Activated naive CD4-positive, alpha-beta T cell treated with anti-CD3 and anti-CD28 coated beads, Interleukin-2, amount 50 U/mL, for 24 hours (primary cell): ENCODE data around the gene SETBP1.

ENCODE experiments used
- H3K27ac Mint-ChIP-seq: one replicate; pipeline ENCODE4 v1.8.0; 2021; ENCODE audit warnings: mild to moderate bottlenecking, mixed read lengths
- H3K27me3 Mint-ChIP-seq: one replicate; pipeline ENCODE4 v1.8.0; 2021; ENCODE audit warnings: mixed read lengths
- H3K36me3 Mint-ChIP-seq: one replicate; pipeline ENCODE4 v1.8.0; 2021; ENCODE audit warnings: mixed read lengths
- H3K4me1 Mint-ChIP-seq: one replicate; pipeline ENCODE4 v1.8.0; 2021; ENCODE audit warnings: mixed read lengths
- H3K4me3 Mint-ChIP-seq: one replicate; pipeline ENCODE4 v1.8.0; 2021; ENCODE audit warnings: mild to moderate bottlenecking, mixed read lengths
- H3K9me3 Mint-ChIP-seq: one replicate; pipeline ENCODE4 v1.8.0; 2021; ENCODE audit warnings: mixed read lengths

Gene SETBP1

DNA sequence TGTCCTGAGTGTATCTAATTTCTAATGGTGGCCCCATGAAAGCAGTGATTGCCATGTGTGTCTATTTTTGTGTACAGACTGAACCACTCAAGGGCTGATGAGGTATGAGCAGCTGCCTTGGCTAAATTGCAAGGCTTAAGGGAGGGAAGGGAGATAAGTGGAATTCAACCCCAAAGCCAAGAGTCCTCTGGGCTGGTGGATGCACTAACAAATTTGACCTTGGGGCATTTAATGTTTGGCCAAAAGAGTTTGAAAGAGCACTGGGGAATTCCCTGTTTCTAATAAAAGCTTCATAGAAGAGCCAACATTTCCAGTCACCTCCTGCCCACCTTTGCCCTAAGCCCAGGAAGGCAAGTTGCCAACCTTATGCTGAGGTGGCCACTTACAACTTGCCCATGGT is 172.1 kb downstream of the SETBP1 start:
- Mint-ChIP-seq H3K27me3 (no peaks in the 10 kb centered on the region), H3K36me3 (no peaks in the 10 kb centered on the region), H3K9me3 (no peaks in the 10 kb centered on the region), H3K27ac (no peak overlapping the region), H3K4me1 (no peaks in the 10 kb centered on the region), H3K4me3 (no peak overlapping the region)

DNA sequence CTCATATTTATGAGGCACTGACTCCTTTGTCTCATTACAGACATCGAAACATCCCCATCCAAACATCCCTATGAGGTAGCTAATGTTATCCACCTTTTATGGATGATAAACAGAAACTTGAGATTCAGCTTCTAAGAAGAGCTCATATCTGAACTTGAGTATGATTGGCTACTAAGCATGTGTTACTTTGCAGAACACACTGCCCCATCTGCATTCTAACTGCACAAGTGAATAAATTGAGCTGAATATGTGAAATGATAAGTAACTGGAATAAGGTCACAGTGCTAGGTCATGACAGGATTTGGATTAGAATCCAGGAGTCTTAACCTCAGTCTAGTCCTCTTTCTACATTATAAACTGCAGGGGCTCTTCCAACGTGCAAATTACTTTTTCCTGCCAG is 172.7 kb downstream of the SETBP1 start:
- no peaks in the 10 kb centered on the region for H3K9me3 Mint-ChIP-seq
- no peak overlapping the region for H3K27ac Mint-ChIP-seq
- H3K4me1 Mint-ChIP-seq, result no peaks in the 10 kb centered on the region
- H3K27me3 Mint-ChIP-seq, result no peaks in the 10 kb centered on the region
- no peaks in the 10 kb centered on the region for H3K36me3 Mint-ChIP-seq
- H3K4me3 Mint-ChIP-seq, result no peak overlapping the region

DNA sequence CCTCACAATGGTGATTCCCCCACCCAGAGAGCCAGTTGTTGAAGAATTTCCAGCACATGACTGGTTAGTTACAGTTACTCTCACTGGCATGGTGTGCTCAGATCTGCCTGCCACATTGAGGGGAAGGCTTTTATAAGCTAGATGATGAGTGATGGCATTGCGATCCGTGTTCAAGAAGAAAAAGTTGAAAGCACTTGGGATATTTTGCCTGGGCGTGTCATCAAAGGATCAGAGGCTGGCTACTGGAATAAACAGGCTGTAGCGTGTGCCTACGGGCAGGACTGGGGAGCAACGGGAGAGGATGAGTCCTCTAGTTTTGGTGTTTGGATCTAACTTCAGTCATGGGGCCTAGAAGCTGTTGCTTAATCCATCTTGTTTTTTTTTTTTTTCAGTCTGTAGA is 175.0 kb downstream of the SETBP1 start:
- no peaks in the 10 kb centered on the region for H3K4me1 Mint-ChIP-seq
- no peak overlapping the region for H3K4me3 Mint-ChIP-seq

DNA sequence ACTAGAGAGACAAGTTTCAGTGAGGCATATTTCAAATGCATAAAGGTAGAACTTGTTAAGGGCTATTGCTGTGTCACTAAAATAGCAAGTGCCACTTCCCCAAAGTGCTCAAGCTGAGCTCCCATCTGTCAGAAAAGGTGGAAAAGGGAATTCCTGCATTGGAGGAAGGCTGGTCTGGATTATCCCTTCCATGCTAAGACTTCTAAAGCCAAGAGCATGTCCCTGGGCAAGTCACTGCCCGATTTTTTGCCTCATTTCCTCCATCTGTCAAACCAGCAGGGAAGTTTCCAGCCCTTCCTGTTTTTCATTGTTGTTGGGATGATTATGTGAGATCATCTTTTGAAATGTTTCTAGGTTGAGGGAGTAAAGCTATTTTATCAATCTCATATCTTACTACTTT is 175.5 kb downstream of the SETBP1 start:
- H3K36me3 Mint-ChIP-seq, result no peaks in the 10 kb centered on the region
- H3K27me3 Mint-ChIP-seq, result no peaks in the 10 kb centered on the region
- H3K4me3 Mint-ChIP-seq, result no peak overlapping the region
- H3K9me3 Mint-ChIP-seq, result no peaks in the 10 kb centered on the region
- H3K27ac Mint-ChIP-seq, result no peak overlapping the region
- no peaks in the 10 kb centered on the region for H3K4me1 Mint-ChIP-seq

More for the DNA sequence above, 175.0 kb downstream of the SETBP1 start:
- Mint-ChIP-seq H3K36me3 (no peaks in the 10 kb centered on the region), H3K27me3 (no peaks in the 10 kb centered on the region), H3K27ac (no peak overlapping the region), H3K9me3 (no peaks in the 10 kb centered on the region)

DNA sequence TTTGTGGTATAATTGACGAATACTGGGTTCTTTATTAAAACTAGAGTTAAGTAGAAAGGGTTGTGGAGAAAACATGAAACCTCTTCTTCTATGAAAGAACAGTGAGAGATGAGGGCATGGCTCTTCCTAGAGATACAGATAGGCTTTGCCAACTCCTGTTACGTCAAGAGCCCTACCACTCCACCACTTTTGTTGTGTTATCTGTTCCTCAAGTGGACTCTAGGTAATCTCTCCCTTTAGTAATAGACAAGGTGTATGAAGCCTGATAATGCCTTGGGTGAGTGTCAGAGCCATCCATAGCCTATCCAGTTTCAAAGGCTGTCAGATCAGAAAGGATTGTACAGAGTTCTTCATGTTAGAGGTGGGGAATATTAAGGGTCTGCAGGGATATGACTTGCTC is 176.4 kb downstream of the SETBP1 start:
- no peak overlapping the region for H3K4me3 Mint-ChIP-seq
- H3K27me3 Mint-ChIP-seq, result no peaks in the 10 kb centered on the region
- H3K36me3 Mint-ChIP-seq, result no peaks in the 10 kb centered on the region
- no peaks in the 10 kb centered on the region for H3K9me3 Mint-ChIP-seq
- no peaks in the 10 kb centered on the region for H3K4me1 Mint-ChIP-seq
- H3K27ac Mint-ChIP-seq, result no peak overlapping the region

DNA sequence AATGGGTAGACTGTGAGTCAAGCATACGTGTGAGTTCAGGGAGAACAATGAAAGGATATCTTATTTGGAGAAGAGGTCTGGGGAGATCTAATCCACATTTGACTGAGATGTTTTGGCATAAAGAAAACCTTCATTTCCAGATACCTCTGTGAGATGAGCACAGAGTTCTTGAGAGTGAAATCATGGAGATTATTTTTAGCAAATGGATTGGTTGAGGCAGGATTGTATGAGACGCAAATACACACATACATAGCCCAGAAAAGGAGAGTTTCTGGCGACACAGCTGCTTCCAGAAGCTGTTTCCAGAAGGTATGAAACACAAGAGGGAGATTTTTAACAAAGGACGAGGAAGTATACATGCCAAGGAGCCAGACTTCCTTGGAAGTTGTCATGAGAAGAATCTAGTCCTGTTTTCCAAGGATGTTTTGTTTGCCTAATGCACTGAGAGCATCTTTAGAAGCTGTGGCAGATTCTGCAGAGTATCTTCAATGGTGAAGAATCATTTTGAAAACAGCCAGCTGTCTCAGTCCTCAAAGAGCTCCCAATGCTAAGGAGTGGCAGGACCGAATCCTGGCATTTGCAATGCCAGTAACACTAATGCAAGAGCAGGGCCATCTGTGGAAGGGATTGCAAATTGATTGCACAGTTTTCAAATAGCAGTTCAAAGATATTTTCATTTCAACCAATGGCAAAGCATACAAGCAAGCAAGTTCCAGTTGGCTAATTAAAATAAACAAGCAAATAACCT is 177.2 kb downstream of the SETBP1 start:
- Mint-ChIP-seq H3K4me3 (no peak overlapping the region), H3K4me1 (no peaks in the 10 kb centered on the region), H3K9me3 (no peaks in the 10 kb centered on the region)

DNA sequence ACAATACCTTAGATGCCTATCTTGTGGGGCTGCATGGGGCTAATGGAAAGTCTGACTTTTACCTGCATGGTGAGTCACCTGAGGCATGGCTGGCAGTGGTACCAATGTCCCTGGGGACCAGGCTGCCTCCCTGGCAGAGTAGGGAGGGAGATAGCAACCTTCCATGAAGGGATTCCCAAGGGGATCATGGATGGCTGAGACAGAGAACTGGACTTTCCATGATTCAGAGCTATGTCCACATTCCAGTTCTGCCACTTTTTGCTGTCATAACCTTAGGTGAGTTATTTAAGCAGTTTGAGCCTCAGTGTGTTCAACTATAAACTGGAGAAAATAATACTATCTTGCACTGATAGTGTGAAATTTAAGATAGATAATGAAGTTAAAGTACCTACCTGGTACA is 178.6 kb downstream of the SETBP1 start:
- Mint-ChIP-seq H3K27me3 (no peaks in the 10 kb centered on the region), H3K4me3 (no peak overlapping the region), H3K27ac (no peak overlapping the region), H3K36me3 (no peaks in the 10 kb centered on the region), H3K4me1 (no peaks in the 10 kb centered on the region), H3K9me3 (no peaks in the 10 kb centered on the region)

More for the DNA sequence above, 177.2 kb downstream of the SETBP1 start:
- no peaks in the 10 kb centered on the region for H3K27me3 Mint-ChIP-seq
- H3K27ac Mint-ChIP-seq, result no peak overlapping the region
- no peaks in the 10 kb centered on the region for H3K36me3 Mint-ChIP-seq

DNA sequence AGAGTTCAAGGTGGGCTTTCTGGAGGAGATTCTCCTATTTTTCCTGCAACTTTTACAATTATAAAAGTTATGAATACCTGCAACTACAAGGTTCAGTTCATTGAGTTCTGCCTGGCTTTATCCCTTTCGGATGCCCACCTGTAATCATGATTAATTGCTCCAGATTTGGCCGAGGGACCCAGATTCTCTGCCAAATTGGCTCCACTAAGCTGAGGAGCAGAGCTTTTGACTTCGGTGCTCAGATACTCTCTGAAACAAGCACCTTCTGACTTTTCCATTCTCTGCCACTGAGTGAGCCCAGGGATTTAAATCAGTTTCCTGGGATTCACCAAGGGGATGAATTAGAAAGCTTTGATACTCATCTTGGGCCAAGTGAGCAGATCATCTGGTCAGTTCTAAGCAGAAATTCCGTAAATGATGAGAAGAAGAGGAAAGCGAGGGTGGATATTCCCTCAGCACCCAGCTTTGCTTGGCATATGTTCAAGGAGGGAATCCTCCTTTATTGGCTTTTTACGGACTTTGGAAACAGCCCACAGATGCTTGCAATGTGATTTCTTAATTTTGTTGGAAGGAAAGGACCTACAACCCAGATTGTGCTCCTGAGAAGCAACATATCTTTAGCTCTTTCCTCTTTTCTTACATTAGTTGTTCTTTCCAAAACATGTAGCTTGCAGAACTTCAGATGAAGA is 179.2 kb downstream of the SETBP1 start:
- no peaks in the 10 kb centered on the region for H3K27me3 Mint-ChIP-seq
- H3K27ac Mint-ChIP-seq, result no peak overlapping the region
- no peaks in the 10 kb centered on the region for H3K4me1 Mint-ChIP-seq

DNA sequence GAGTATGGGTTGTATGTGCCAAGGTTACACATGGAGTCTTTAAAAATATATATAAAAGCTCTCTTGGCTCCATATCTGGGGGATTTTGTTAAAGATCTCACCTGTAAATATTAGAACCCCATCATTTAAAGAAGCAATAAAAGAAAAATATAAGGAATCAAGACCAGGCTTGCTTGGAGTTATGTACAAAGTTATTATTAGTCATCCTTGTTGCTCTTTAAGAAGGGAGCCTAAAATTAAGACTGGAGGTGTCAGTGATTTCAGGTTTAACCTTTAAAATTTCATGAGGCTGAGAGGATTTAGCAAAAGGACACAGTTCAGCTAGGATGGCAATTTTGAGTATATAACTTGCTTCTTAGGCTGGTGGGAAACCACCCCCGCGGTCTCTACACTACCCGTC is 181.4 kb downstream of the SETBP1 start:
- no peaks in the 10 kb centered on the region for H3K36me3 Mint-ChIP-seq
- H3K27ac Mint-ChIP-seq, result no peak overlapping the region
- H3K4me3 Mint-ChIP-seq, result no peak overlapping the region
- no peaks in the 10 kb centered on the region for H3K27me3 Mint-ChIP-seq
- H3K9me3 Mint-ChIP-seq, result no peaks in the 10 kb centered on the region
- no peaks in the 10 kb centered on the region for H3K4me1 Mint-ChIP-seq

More for the DNA sequence above, 179.2 kb downstream of the SETBP1 start:
- Mint-ChIP-seq H3K4me3 (no peak overlapping the region), H3K9me3 (no peaks in the 10 kb centered on the region), H3K36me3 (no peaks in the 10 kb centered on the region)

DNA sequence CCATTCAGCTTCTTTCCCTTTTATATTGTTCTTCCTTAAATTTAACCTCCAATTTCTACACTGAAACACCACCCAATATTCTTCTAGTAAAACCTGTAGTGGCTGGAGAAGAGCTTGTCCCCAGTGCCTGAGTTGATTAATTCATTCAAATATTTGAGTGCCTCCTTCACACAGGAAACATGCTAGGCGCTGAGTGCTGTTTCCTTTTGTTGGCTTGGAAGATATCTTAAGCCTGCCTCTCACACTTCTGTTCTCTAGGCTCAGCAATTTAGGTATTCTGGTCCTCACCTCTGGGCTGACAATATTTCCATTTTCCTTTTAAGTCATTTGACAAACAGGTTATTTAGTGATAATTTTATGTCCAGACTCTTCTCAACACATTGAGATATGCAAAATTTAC is 185.4 kb downstream of the SETBP1 start:
- Mint-ChIP-seq H3K36me3 (no peaks in the 10 kb centered on the region), H3K27ac (no peak overlapping the region), H3K27me3 (no peaks in the 10 kb centered on the region), H3K4me3 (no peak overlapping the region), H3K4me1 (no peaks in the 10 kb centered on the region), H3K9me3 (no peaks in the 10 kb centered on the region)

DNA sequence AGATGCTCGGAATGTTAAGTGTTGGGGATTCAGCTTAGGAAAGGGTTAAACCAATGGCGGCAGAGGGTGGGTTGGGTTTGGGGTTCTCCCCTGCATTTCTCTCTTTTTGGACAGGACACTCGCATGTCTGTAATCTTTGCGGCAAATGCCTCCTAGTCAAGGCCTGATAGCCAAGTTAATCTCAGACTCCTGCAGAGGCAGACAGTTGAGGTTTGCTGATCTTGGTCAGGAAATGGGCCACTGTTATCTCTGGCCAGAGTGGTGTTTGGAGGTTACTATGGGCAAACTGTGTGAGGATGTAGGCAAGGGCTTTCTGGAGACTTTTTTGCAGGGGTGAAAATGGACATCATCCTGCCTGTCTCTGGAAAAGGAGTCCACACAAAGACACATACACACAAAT is 188.8 kb downstream of the SETBP1 start:
- no peaks in the 10 kb centered on the region for H3K4me1 Mint-ChIP-seq
- H3K4me3 Mint-ChIP-seq, result no peak overlapping the region
- no peaks in the 10 kb centered on the region for H3K27me3 Mint-ChIP-seq
- no peaks in the 10 kb centered on the region for H3K36me3 Mint-ChIP-seq
- no peak overlapping the region for H3K27ac Mint-ChIP-seq
- no peaks in the 10 kb centered on the region for H3K9me3 Mint-ChIP-seq

DNA sequence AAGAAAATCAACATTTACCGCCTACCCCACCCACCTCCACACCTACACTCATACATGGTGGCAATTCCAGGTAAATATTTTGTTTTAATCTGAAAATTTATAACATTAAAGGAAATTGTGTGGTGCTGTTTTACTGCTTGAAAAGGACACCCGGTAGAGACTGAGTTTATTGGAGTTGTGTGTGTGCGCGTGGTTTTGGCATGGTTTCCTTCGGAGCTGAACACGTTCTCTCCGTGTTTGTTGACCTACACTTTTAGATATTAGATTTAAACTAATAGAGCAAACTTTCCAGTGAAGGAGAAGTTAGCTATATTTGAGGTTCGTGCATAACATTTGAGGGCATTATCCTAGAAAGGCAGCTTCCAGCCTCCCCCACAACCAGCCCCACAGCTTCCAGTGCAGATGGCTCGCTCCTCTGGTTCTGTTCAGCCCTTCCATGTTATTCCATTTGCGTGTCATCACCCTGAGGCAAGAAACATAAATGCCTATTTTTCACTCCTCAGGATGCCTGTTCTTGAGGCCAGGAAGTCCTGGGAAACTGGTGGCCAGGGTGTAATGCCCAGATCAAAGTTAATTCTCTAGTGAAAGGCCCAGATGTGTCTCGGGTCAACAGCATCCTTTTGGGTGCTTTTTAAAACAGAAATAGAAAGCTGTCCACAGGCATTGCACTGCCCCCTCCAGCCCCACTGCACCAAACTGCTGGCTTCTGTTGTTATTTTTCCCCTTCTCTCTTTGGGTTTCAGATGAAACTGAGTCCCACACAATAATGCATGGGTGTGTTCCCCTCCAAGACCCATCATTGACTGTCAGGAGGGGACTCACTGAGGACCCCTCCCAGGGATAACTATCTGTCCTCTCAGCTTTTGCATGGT is 190.2 kb downstream of the SETBP1 start:
- no peak overlapping the region for H3K4me3 Mint-ChIP-seq
- H3K4me1 Mint-ChIP-seq, result no peaks in the 10 kb centered on the region
- no peak overlapping the region for H3K27ac Mint-ChIP-seq
- H3K9me3 Mint-ChIP-seq, result no peaks in the 10 kb centered on the region
- no peaks in the 10 kb centered on the region for H3K27me3 Mint-ChIP-seq
- no peaks in the 10 kb centered on the region for H3K36me3 Mint-ChIP-seq

DNA sequence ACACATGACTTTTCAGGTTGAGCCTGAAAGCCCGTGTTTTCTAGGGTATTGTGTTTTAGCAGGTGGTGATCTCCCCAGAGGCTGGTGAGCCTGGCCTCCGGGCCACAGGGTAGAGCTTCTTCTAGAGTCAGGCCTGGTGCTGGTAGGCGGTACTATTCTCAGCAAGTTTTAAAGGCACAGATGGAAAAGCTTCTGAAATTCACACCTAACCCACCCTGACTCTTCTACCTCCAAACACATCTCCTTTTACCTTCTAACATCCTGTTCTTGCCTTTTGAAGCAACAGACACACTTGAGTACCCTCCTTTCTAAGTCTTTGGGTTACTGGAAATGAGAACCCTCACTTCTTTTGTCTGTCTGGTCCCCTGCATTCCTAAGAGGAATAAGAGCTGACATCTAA is 191.1 kb downstream of the SETBP1 start:
- H3K27ac Mint-ChIP-seq, result no peak overlapping the region
- H3K36me3 Mint-ChIP-seq, result no peaks in the 10 kb centered on the region
- H3K4me3 Mint-ChIP-seq, result no peak overlapping the region
- no peaks in the 10 kb centered on the region for H3K9me3 Mint-ChIP-seq
- H3K27me3 Mint-ChIP-seq, result no peaks in the 10 kb centered on the region
- H3K4me1 Mint-ChIP-seq, result no peaks in the 10 kb centered on the region

DNA sequence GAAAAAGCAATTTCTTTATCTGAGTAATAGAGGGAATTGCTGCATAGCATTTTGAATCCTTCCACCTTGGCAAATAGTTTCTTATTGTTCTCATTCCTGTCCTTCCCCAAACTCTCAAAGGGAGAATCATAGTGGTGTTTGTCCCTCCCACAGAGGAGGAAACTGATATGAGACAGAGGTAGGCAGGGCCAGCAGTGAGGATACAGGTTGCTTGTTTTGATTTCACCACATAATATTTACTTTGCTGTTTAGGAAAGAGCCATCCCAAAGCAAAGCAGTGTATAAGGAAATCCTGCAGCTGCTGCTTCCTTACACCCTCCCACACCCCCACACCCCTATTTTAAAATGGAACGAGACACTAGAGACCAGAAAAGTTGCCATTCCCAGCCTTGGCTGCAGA is 195.3 kb downstream of the SETBP1 start:
- no peaks in the 10 kb centered on the region for H3K9me3 Mint-ChIP-seq
- H3K4me3 Mint-ChIP-seq, result no peak overlapping the region
- H3K27me3 Mint-ChIP-seq, result no peaks in the 10 kb centered on the region
- no peaks in the 10 kb centered on the region for H3K4me1 Mint-ChIP-seq
- no peaks in the 10 kb centered on the region for H3K36me3 Mint-ChIP-seq
- no peak overlapping the region for H3K27ac Mint-ChIP-seq

DNA sequence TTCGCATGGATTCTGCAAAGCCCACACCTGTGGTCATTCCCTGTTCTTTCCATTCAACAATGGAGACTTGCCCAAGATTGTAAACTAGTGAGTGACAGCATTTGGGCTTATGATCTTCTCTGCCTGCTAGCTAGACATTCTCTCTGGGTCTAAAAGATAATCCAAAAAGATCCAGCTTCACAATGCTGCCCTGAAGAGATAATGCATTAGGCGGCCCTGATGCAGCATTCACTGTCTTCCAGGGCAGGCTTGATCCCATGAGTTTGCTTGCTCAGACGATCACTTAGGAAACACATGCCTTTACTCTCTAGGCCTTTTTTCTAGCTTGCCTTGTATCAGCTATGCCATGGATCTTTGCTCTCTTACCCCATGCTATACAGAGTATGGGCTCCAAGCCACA is 196.1 kb downstream of the SETBP1 start:
- no peak overlapping the region for H3K4me3 Mint-ChIP-seq
- no peaks in the 10 kb centered on the region for H3K27me3 Mint-ChIP-seq
- no peaks in the 10 kb centered on the region for H3K4me1 Mint-ChIP-seq
- H3K27ac Mint-ChIP-seq, result no peak overlapping the region
- no peaks in the 10 kb centered on the region for H3K36me3 Mint-ChIP-seq
- no peaks in the 10 kb centered on the region for H3K9me3 Mint-ChIP-seq

DNA sequence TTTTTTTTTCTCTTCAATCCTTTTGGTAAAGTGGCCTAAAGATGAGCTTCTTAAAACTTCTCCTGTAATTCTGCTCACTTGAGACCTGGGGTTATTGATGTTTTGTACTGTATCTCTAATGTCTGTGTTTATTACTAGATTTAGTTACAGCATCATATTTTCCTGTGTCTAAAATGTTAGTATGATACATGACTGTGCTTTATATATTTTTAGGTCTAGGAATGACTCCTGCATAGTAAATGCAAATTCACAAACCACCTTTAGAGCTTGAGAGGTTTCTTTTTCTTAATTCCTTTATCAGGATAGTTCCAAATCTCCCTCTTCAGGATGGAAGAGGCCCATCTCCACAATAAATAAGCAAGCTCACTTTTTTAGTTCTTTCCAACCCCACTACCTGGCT is 197.6 kb downstream of the SETBP1 start:
- H3K27ac Mint-ChIP-seq, result no peak overlapping the region
- no peak overlapping the region for H3K4me3 Mint-ChIP-seq
- H3K9me3 Mint-ChIP-seq, result no peaks in the 10 kb centered on the region
- H3K36me3 Mint-ChIP-seq, result no peaks in the 10 kb centered on the region
- H3K27me3 Mint-ChIP-seq, result no peaks in the 10 kb centered on the region
- H3K4me1 Mint-ChIP-seq, result no peaks in the 10 kb centered on the region
